Sigmoid colon (tissue), 7 donors: Measurements from ENCODE around the gene CLHC1. TPM values are rescaled to one million over a fixed set of nuclear protein-coding genes. Genes with fewer than 3 reads are reported as not detected.
"Not testable (repeated sequence)": the region's sequence is repeated elsewhere in the genome, so short reads cannot be mapped to it uniquely, and the experiment has no call there.

Experiments used
- DNase-seq: peaks from one replicate; pipeline ENCODE4 v3.0.0-alpha.2; 2019
- H3K27ac ChIP-seq, 4 donors: fragments of 200-600 bp; sonication (generic); one replicate each; pipeline ENCODE4 v1.5.1; 2016 to 2019; ENCODE audit warnings: mild to moderate bottlenecking in 1 of 4
- H3K27me3 ChIP-seq, 3 donors: fragments of 200-600 bp; sonication (generic); one replicate each; pipeline ENCODE4 v1.5.1; 2019; ENCODE audit warnings: mild to moderate bottlenecking in 1 of 3
- H3K36me3 ChIP-seq, 4 donors: fragments of 200-600 bp; sonication (generic); one replicate each; pipeline ENCODE4 v1.5.1; 2016 to 2019
- H3K4me1 ChIP-seq, 4 donors: fragments of 200-600 bp; sonication (generic); one replicate each; pipeline ENCODE4 v1.5.1; 2017 to 2019
- H3K4me3 ChIP-seq, 4 donors: fragments of 200-600 bp; sonication (generic); one replicate each; pipeline ENCODE4 v1.5.1; 2017 to 2019; ENCODE audit warnings: mild to moderate bottlenecking in 2 of 4, moderate library complexity in 1 of 4
- H3K9me3 ChIP-seq, 4 donors: fragments of 200-600 bp in 3 of 4; sonication (generic) in 3 of 4; one replicate each; pipeline versions ENCODE4 v1.5.1 to v1.6.1; 2013 to 2019
- EP300 ChIP-seq, 4 donors: sonication (generic); formaldehyde crosslinking; IDR thresholded peaks; one replicate each; pipeline ENCODE4 v1.6.1; 2017; ENCODE audit warnings: antibody characterized with exemption in 4 of 4
- POLR2A ChIP-seq, 2 donors: fragments of 450-650 bp; IDR thresholded peaks; one replicate each; pipeline ENCODE4 v1.6.1; 2016; ENCODE audit warnings: antibody characterized with exemption in 2 of 2, mild to moderate bottlenecking in 2 of 2, moderate library complexity in 2 of 2
- POLR2AphosphoS5 ChIP-seq, 4 donors: sonication (generic); formaldehyde crosslinking; IDR thresholded peaks; one replicate each; pipeline ENCODE4 v1.6.1; 2017; ENCODE audit warnings: antibody characterized with exemption in 4 of 4
- WGBS, 2 donors: extraction: QIAGEN DNeasy Blood & Tissue Kit; methylation state at CpG; one replicate each; pipeline ENCODE4 v1.1.7; 2013; 5-methylcytosine and 5-hydroxymethylcytosine counted together
- intact Hi-C: fragments of 100-400 bp; cut with DNase I; formaldehyde crosslinking; loops from one replicate; pipeline ENCODE4 v1.15.1; 2023
- polyA plus RNA-seq, 3 donors: library from polyadenylated mRNA; stranded (reverse); fragments of 200-250 nt; gene quantifications; one replicate each; pipeline ENCODE4 v1.2.3, GENCODE V29; 2013
- total RNA-seq, 4 donors: library from RNA; depleted of rRNA; stranded (reverse); fragments of >200 nt; gene quantifications; one replicate each; pipeline ENCODE4 v1.1.0, GENCODE V29; 2016
- TF ChIP-seq, protein P1 (sequence below), 4 experiments: fragments of 450-650 bp in 3 of 4; fragments of 200-600 bp in 1 of 4; IDR thresholded peaks; one replicate each; pipeline ENCODE4 v1.5.1; 2016 to 2019; ENCODE audit warnings: antibody characterized with exemption in 4 of 4, mild to moderate bottlenecking in 3 of 4, moderate library complexity in 2 of 4
- donor health status: healthy with polysubstance abuse.
- donor health status: Bipolar disorder and iron deficiency.
- donor health status: healthy.

CLHC1 gene
- total and polyA plus RNA-seq, 7 donors = 4.4 to 22.4 (median 6.6) TPM

DNA sequence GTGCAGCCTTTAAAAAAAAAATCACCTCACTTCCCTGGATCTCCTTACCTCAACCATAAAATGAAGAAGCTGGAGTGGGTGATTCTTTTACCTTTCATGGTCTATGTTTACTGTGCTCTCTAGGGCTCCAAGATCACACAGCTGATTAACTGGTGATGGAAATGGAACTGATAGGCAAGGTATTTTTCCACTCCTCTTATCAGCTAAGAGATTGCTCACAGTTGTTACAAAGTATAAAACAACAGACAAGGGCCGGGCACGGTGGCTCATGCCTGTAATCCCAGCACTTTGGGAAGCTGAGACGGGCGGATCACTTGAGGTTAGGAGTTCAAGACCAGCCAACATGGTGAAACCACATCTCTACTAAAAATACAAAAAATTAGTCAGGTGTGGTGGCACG lies 14.9 kb upstream of the CLHC1 start:
- Histone ChIP-seq H3K36me3 (peaks cover 0 to 89% (median 15%) of the 10 kb centered on the region in 4 donors), H3K4me3 (no peak overlapping the region), H3K9me3 (no peaks in the 10 kb centered on the region), H3K27ac (no peak overlapping the region), H3K27me3 (no peaks in the 10 kb centered on the region), H3K4me1 (no peaks in the 10 kb centered on the region)
- no peak for DNase-seq
- WGBS, 2 donors = 83 to 94% methylated on average over 5 of the region's 5 CpGs
- TF ChIP-seq POLR2A (IDR thresholded peaks at IDR 0.05) (no peak), EP300 (IDR thresholded peaks at IDR 0.05) (no peak), POLR2AphosphoS5 (IDR thresholded peaks at IDR 0.05) (no peak)
- TF ChIP-seq, protein P1, sequence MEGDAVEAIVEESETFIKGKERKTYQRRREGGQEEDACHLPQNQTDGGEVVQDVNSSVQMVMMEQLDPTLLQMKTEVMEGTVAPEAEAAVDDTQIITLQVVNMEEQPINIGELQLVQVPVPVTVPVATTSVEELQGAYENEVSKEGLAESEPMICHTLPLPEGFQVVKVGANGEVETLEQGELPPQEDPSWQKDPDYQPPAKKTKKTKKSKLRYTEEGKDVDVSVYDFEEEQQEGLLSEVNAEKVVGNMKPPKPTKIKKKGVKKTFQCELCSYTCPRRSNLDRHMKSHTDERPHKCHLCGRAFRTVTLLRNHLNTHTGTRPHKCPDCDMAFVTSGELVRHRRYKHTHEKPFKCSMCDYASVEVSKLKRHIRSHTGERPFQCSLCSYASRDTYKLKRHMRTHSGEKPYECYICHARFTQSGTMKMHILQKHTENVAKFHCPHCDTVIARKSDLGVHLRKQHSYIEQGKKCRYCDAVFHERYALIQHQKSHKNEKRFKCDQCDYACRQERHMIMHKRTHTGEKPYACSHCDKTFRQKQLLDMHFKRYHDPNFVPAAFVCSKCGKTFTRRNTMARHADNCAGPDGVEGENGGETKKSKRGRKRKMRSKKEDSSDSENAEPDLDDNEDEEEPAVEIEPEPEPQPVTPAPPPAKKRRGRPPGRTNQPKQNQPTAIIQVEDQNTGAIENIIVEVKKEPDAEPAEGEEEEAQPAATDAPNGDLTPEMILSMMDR (IDR thresholded peaks at IDR 0.05) = no peak
- intact Hi-C loops = no loop called here

DNA sequence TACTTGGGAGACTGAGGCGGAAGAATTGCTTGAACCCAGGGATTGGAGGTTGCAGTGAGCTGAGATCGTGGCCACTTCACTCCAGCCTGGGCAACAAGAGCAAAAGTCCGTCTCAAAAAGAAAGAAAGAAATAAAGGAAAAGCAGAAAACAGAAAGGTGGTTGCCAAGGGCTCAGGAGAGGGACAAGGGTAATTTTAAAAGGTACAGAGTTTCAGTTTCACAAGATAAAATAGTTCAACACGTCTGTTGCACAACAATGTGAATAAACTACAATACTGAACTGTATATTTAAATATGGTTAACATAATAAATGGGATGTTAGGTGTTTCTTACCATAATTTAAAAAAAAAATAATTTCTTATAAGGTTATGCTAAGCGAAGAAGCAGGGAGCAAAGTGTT lies 13.3 kb upstream of the CLHC1 start:
- Histone ChIP-seq H3K27me3 (no peaks in the 10 kb centered on the region), H3K9me3 (no peaks in the 10 kb centered on the region), H3K27ac (no peak overlapping the region), H3K4me3 (no peak overlapping the region), H3K36me3 (peaks cover 0 to 88% (median 14%) of the 10 kb centered on the region in 4 donors), H3K4me1 (no peaks in the 10 kb centered on the region)
- intact Hi-C loops = no loop called here
- TF ChIP-seq EP300 (IDR thresholded peaks at IDR 0.05) = no peak
- TF ChIP-seq, protein P1 (IDR thresholded peaks at IDR 0.05) = no peak
- no peak for TF ChIP-seq POLR2AphosphoS5 (IDR thresholded peaks at IDR 0.05)
- no peak for TF ChIP-seq POLR2A (IDR thresholded peaks at IDR 0.05)
- no peak for DNase-seq
- WGBS, 2 donors = 87 to 91% methylated on average over 5 of the region's 5 CpGs

DNA sequence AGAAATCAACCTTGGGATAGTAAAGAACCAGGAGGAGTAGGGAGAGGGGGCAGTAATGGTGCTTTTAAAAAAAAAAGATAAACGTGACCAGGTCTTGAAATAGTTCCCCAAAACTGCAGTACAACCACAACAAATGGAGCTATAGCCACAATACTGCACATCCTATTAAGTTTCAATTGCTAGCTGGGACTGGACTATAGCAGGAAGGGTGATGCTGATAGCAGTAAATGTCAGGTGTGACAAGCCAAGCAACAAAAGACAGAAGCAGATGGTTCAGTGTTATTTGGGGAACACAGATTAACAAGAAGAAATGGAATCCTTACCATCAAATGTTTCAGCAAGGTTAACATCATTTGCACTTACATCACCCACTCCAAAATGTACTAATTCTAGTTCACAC lies 10.5 kb upstream of the CLHC1 start:
- H3K27ac ChIP-seq = no peak overlapping the region
- H3K9me3 ChIP-seq = no peaks in the 10 kb centered on the region
- no peak for DNase-seq
- no peaks in the 10 kb centered on the region for H3K4me1 ChIP-seq
- H3K4me3 ChIP-seq = no peak overlapping the region
- H3K36me3 ChIP-seq = peaks cover 0 to 91% (median 13%) of the 10 kb centered on the region in 4 donors
- WGBS, 2 donors = 63 to 65% methylated on average over 1 of the region's 1 CpG
- intact Hi-C loops = no loop called here
- no peak for TF ChIP-seq POLR2A (IDR thresholded peaks at IDR 0.05)
- no peak for TF ChIP-seq POLR2AphosphoS5 (IDR thresholded peaks at IDR 0.05)
- no peak for TF ChIP-seq EP300 (IDR thresholded peaks at IDR 0.05)
- TF ChIP-seq, protein P1 (IDR thresholded peaks at IDR 0.05) = no peak
- H3K27me3 ChIP-seq = no peaks in the 10 kb centered on the region

DNA sequence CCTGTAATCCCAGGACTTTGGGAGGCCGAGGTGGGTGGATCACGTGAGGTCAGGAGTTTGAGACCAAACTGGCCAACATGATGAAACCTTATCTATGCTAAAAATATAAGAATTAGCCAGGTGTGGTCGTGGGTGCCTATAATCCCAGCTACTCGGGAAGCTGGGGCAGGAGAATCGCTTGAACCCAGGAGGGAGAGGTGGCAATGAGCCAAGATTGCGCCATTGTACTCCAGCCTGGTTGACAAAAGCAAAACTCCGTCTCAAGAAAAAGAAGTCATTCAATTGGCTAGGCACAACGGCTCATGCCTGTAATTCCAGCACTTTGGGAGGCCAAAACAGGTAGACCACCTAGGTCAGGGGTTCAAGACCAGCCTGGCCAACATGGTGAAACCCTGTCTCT lies 9.5 kb upstream of the CLHC1 start:
- H3K4me3 ChIP-seq, H3K27ac ChIP-seq, intact Hi-C loops, DNase-seq, H3K27me3 ChIP-seq, H3K9me3 ChIP-seq, H3K4me1 ChIP-seq: not testable (repeated sequence)
- 93 to 98% methylated on average over 8 of the region's 8 CpGs for WGBS, 2 donors
- H3K36me3 ChIP-seq = peaks cover 1 to 88% (median 11%) of the 10 kb centered on the region in 4 donors

DNA sequence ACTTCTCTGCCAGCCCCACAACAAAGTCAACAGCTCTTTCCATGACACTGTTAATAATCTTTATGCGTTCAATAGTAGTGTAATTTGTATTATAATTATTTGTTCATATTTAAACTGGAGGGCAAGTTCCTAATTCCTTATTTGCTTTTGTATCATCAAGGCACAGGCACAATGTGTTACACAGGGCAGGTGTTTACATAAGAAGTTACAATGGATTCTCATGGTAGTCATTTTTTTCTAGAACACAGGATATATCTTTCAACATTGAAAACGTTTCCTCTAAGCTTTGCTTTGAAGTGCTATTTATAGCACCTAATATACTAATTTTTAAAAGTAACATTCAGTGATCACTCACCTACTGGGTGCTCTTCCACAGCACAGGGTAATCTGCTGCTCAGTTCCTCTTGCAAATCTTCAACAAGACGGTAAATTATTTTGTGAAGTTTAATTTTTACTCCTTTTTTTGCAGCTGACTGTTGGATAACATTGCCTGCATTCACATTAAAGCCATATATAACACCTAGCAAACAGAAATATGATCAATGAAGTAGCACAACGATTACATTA lies 7.6 kb upstream of the CLHC1 start:
- H3K27me3 ChIP-seq = no peaks in the 10 kb centered on the region
- no peak for DNase-seq
- H3K27ac ChIP-seq = no peak overlapping the region
- no peaks in the 10 kb centered on the region for H3K4me1 ChIP-seq
- TF ChIP-seq POLR2AphosphoS5 (IDR thresholded peaks at IDR 0.05) = no peak
- H3K36me3 ChIP-seq = peaks cover 8 to 88% (median 20%) of the 10 kb centered on the region in 4 donors
- no peaks in the 10 kb centered on the region for H3K9me3 ChIP-seq
- no peak overlapping the region for H3K4me3 ChIP-seq
- WGBS, 2 donors = 58 to 66% methylated on average over 4 of the region's 4 CpGs
- intact Hi-C loops = no loop called here

DNA sequence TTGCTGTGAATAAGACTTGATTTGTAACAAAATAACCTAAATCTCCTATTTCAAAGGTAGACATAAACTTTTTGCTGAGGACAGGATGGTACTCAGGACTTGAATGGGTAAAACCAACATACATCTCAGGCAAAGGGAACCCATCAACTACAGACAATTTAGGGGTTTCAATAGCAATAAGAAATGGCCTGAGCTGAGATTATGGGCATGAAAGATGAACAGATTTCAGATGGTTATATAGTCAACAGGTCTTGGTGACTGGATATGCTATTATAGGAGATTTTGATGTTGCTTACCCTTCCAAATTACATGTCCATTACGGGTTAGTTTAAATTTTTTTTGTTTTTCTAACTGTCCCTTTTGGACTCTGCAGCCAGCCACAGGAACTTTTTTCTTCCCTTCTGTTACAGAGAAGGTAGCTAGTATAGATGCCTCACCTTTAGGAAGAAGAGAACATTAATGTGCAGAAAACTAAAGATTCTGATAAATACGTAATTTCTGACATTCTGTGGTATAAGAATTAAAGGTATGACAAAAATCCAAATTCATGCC lies 5.0 kb upstream of the CLHC1 start:
- DNase-seq = no peak
- no peak overlapping the region for H3K4me3 ChIP-seq
- no peaks in the 10 kb centered on the region for H3K27me3 ChIP-seq
- no peak for TF ChIP-seq POLR2AphosphoS5 (IDR thresholded peaks at IDR 0.05)
- TF ChIP-seq, protein P1 (IDR thresholded peaks at IDR 0.05) = no peak
- no peak for TF ChIP-seq POLR2A (IDR thresholded peaks at IDR 0.05)
- TF ChIP-seq EP300 (IDR thresholded peaks at IDR 0.05) = no peak
- peaks cover 14 to 72% (median 23%) of the 10 kb centered on the region in 4 donors for H3K36me3 ChIP-seq
- WGBS, 2 donors = 85 to 90% methylated on average over 2 of the region's 2 CpGs
- no peak overlapping the region for H3K27ac ChIP-seq
- intact Hi-C loops = no loop called here
- no peaks in the 10 kb centered on the region for H3K9me3 ChIP-seq
- peaks cover 0 to 17% (median 15%) of the 10 kb centered on the region in 4 donors for H3K4me1 ChIP-seq
